Small intestine (tissue), 7 donors: ENCODE data around the gene TMEM143. TPM values are rescaled to one million over a fixed set of nuclear protein-coding genes. Genes with fewer than 3 reads are reported as not detected.

ENCODE experiments used
- DNase-seq, 2 donors: peaks; one replicate each; pipeline versions ENCODE4 v3.0.0 to v3.0.0-alpha.2; 2013
- FAIRE-seq: peaks from 2 replicates; lab custom pipeline; 2012; peaks lifted over from hg19 to GRCh38; lab: Jason Lieb, UNC
- H3K27ac ChIP-seq, 3 donors: one replicate each; pipeline ENCODE4 v1.5.1; 2013; ENCODE audit warnings: low read length in 2 of 3, mild to moderate bottlenecking in 2 of 3, control low read depth in 1 of 3, inconsistent platforms in 1 of 3, low read depth in 1 of 3, moderate library complexity in 1 of 3
- H3K27me3 ChIP-seq, 3 donors: one replicate each; pipeline ENCODE4 v1.6.1; 2013; ENCODE audit warnings: low read length in 3 of 3, inconsistent platforms in 1 of 3; ENCODE audit not compliant: control insufficient read depth in 3 of 3, insufficient read depth in 3 of 3
- H3K36me3 ChIP-seq, 3 donors: one replicate each; pipeline ENCODE4 v1.6.1; 2013; ENCODE audit warnings: low read length in 3 of 3, inconsistent platforms in 1 of 3, low read depth in 1 of 3, mild to moderate bottlenecking in 1 of 3, moderate library complexity in 1 of 3; ENCODE audit not compliant: control insufficient read depth in 3 of 3, insufficient read depth in 2 of 3
- H3K4me1 ChIP-seq, 3 donors: one replicate each; pipeline ENCODE4 v1.6.1; 2013; ENCODE audit warnings: low read length in 2 of 3, inconsistent platforms in 1 of 3, low read depth in 1 of 3, mild to moderate bottlenecking in 1 of 3, moderate library complexity in 1 of 3; ENCODE audit not compliant: control insufficient read depth in 3 of 3, insufficient read depth in 2 of 3
- H3K4me3 ChIP-seq, 3 donors: one replicate each; pipeline ENCODE4 v1.5.1; 2013; ENCODE audit warnings: low read length in 3 of 3, control low read depth in 1 of 3, inconsistent platforms in 1 of 3, low read depth in 1 of 3, mild to moderate bottlenecking in 1 of 3, moderate library complexity in 1 of 3
- H3K9me3 ChIP-seq, 2 donors: one replicate each; pipeline ENCODE4 v1.6.1; 2013; ENCODE audit warnings: low read depth in 1 of 2, low read length in 1 of 2; ENCODE audit not compliant: control insufficient read depth in 2 of 2, insufficient read depth in 1 of 2
- WGBS, 3 donors: extraction: QIAGEN DNeasy Blood & Tissue Kit; methylation state at CpG; one replicate each; pipeline ENCODE4 v1.1.7; 2013; 5-methylcytosine and 5-hydroxymethylcytosine counted together
- polyA plus RNA-seq, 4 donors: library from polyadenylated mRNA; stranded (reverse) in 3 of 4; unstranded in 1 of 4; fragments of 200-250 nt in 3 of 4; fragments of 120-200 nt in 1 of 4; gene quantifications; one replicate each; pipeline versions ENCODE4 v1.2.1 to v1.2.3, GENCODE V29; 2013
- donor health status: healthy with polysubstance abuse.
- donor health status: control.
- donor health status: control.
- donor health status: Bipolar disorder and iron deficiency.
- donor health status: healthy.

The TMEM143 gene
- polyA plus RNA-seq, 4 donors, result 5.9 to 13.2 (median 10.6) TPM

DNA sequence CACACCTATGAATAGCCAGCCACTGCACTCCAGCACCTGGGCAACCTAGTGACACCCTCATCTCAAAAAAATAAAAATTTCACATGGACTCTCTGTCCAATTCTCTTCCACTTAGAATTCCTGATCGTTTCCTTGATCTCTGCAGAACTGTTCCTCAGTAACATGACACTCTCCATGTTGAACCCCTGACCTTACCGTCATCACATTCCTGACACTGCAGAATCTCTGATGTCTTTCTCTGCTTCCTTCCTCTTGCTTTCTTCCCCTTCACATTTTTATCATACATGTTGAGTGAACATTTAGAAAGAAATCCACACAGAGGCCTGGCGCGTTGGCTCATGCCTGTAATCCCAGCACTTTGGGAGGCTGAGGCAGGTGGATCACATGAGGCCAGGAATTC is 78.8 kb downstream of the TMEM143 start:
- DNase-seq, result no peak
- H3K36me3 ChIP-seq, result peaks cover 0 to 39% (median 0%) of the 10 kb centered on the region in 3 donors
- H3K4me3 ChIP-seq, result no peak overlapping the region
- FAIRE-seq, result no peak
- H3K9me3 ChIP-seq, result peaks cover 2 to 22% of the 10 kb centered on the region in 2 donors
- no peaks in the 10 kb centered on the region for H3K27me3 ChIP-seq
- no peak overlapping the region for H3K27ac ChIP-seq
- 80 to 90% (median 90%) methylated on average over 4 of the region's 4 CpGs for WGBS, 3 donors
- no peaks in the 10 kb centered on the region for H3K4me1 ChIP-seq

- Histone ChIP-seq H3K27ac (no peak overlapping the region), H3K36me3 (peaks cover 0 to 39% (median 0%) of the 10 kb centered on the region in 3 donors), H3K4me1 (no peaks in the 10 kb centered on the region), H3K27me3 (no peaks in the 10 kb centered on the region), H3K9me3 (peaks cover 2 to 22% of the 10 kb centered on the region in 2 donors), H3K4me3 (no peak overlapping the region)
- FAIRE-seq (no peak), DNase-seq (no peak)
- WGBS, 3 donors, result 92 to 94% (median 93%) methylated on average over 7 of the region's 7 CpGs
Observed at GRCh38 chr19:48283908-48284307, 79.8 kb downstream of the TMEM143 start.

Other genes starting within 250 kb of the TMEM143 start
- 10 to 100 TPM; 27.3 to 44.3 (median 33.3) TPM for gene LIG1, start 193.6 kb downstream of the TMEM143 start, polyA plus RNA-seq
- 1 to 10 TPM; 4.0 to 6.8 (median 4.6) TPM for gene ZSWIM9, start 193.3 kb downstream of the TMEM143 start, polyA plus RNA-seq
- 10 to 100 TPM; 13.0 to 36.1 (median 16.8) TPM for gene CARD8, start 108.0 kb downstream of the TMEM143 start, polyA plus RNA-seq
- gene ZNF114, start 93.9 kb downstream of the TMEM143 start, polyA plus RNA-seq, result 1 to 10 TPM in 1 of 4 donors, under 1 TPM in 1, not detected in 2; 0.36 to 3.0 TPM
- gene EMP3, start 38.4 kb downstream of the TMEM143 start, polyA plus RNA-seq, result 10 to 100 TPM in 3 of 4 donors, 1 to 10 TPM in 1; 3.4 to 47.4 (median 19.7) TPM
- gene SYNGR4, start 427 bp upstream of the TMEM143 start, polyA plus RNA-seq, result under 1 TPM in 2 of 4 donors, not detected in 2; 0.06 to 0.15 TPM
- 100 to 1,000 TPM in 3 of 4 donors, 10 to 100 TPM in 1; 95.4 to 288 (median 166) TPM for gene KDELR1, start 27.6 kb upstream of the TMEM143 start, polyA plus RNA-seq
- gene GRIN2D, start 29.7 kb upstream of the TMEM143 start, polyA plus RNA-seq, result under 1 TPM in 2 of 4 donors, not detected in 2; 0.25 to 0.27 TPM
- 10 to 100 TPM in 2 of 4 donors, 1 to 10 TPM in 2; 5.6 to 19.5 (median 12.8) TPM for gene GRWD1, start 82.0 kb upstream of the TMEM143 start, polyA plus RNA-seq
- gene KCNJ14, start 91.6 kb upstream of the TMEM143 start, polyA plus RNA-seq, result under 1 TPM; 0.22 to 0.80 (median 0.35) TPM
- 10 to 100 TPM; 44.3 to 55.1 (median 54.8) TPM for gene CYTH2, start 105.4 kb upstream of the TMEM143 start, polyA plus RNA-seq
- gene LMTK3, start 147.9 kb upstream of the TMEM143 start, polyA plus RNA-seq, result 1 to 10 TPM; 3.6 to 7.6 (median 7.1) TPM
- gene SULT2B1, start 188.2 kb upstream of the TMEM143 start, polyA plus RNA-seq, result 10 to 100 TPM in 3 of 4 donors, 1 to 10 TPM in 1; 3.4 to 28.1 (median 12.3) TPM
- 1 to 10 TPM in 1 of 4 donors, under 1 TPM in 1, not detected in 2; 0.22 to 4.9 TPM for gene SPACA4, start 242.8 kb upstream of the TMEM143 start, polyA plus RNA-seq